HepG2 (cell line): ENCODE data around the gene EEIG1. TPM values are rescaled to one million over a fixed set of nuclear protein-coding genes. Genes with fewer than 3 reads are reported as not detected.

Source experiments
- ATAC-seq: fragments of 200-7000 bp; cut with Tn5 transposase; 3 replicates; pipeline ENCODE4 v1.9.1; 2020; ENCODE audit warnings: mild to moderate bottlenecking, moderate library complexity
- BruUV-seq: library from RNA; stranded (reverse); fragments of 400-500 nt; replicated peaks from 2 replicates; lab custom pipeline; 2021; lab: Mats Ljungman, UMichigan
- CTCF ChIA-PET: fragments of 300-600 bp; formaldehyde crosslinking; extraction: SDS; loops from one replicate; lab custom pipeline; 2021; ENCODE audit warnings: low total read pairs, inconsistent platforms, low intra/inter-chr PET ratio; lab: Yijun Ruan, JAX
- POLR2A ChIA-PET: fragments of 350-600 bp; sonication (Branson Sonifier 250); formaldehyde crosslinking; loops from one replicate; lab custom pipeline; 2020; ENCODE audit warnings: antibody characterized with exemption, inconsistent platforms; lab: Yijun Ruan, JAX
- DNase-seq: peaks from one replicate; pipeline ENCODE4 v3.0.0-alpha.2; 2015; ENCODE audit warnings: low spot score
- FAIRE-seq: peaks from 3 replicates; lab custom pipeline; 2011; peaks lifted over from hg19 to GRCh38; lab: Jason Lieb, UNC
- H2AFZ ChIP-seq: one replicate; pipeline ENCODE4 v1.6.1; 2011; ENCODE audit warnings: low read length, inconsistent platforms
- H3K27ac ChIP-seq: fragments of 300-600 bp; 3 replicates; pipeline ENCODE4 v1.8.0; 2011; ENCODE audit warnings: mixed run types, mild to moderate bottlenecking, mixed read lengths, low read length, inconsistent platforms; ENCODE audit not compliant: insufficient read depth; ENCODE audit errors: extremely low read length
- H3K27me3 ChIP-seq, 2 experiments: fragments of 200-600 bp in 1 of 2; 2 replicates in 1 of 2; 3 replicates in 1 of 2; pipeline versions ENCODE4 v1.6.0 to v1.8.0; 2011; ENCODE audit warnings: low read length in 2 of 2, mild to moderate bottlenecking in 2 of 2, moderate library complexity in 2 of 2, inconsistent platforms in 1 of 2; ENCODE audit not compliant: insufficient read depth in 2 of 2, control insufficient read depth in 1 of 2
- H3K36me3 ChIP-seq, 2 experiments: fragments of 200-600 bp in 1 of 2; replicated peaks in 1 of 2; 2 replicates in 1 of 2; 3 replicates in 1 of 2; pipeline versions ENCODE4 v1.5.1 to v1.8.0; 2011; ENCODE audit warnings: low read length in 2 of 2, inconsistent platforms in 1 of 2; ENCODE audit not compliant: insufficient read depth in 2 of 2, control insufficient read depth in 1 of 2
- H3K4me1 ChIP-seq: 2 replicates; pipeline ENCODE4 v1.5.1; 2012; ENCODE audit warnings: low read length, inconsistent platforms; ENCODE audit not compliant: insufficient read depth
- H3K4me2 ChIP-seq: 2 replicates; pipeline ENCODE4 v1.6.0; 2011; ENCODE audit warnings: low read depth, low read length, inconsistent platforms
- H3K4me3 ChIP-seq, 3 experiments: fragments of 200-600 bp in 1 of 3; sonication (generic), shearing (Covaris generic) in 1 of 3; replicated peaks in 1 of 3; 2 replicates each; pipeline ENCODE4 v1.5.1; 2011 to 2016; ENCODE audit warnings: low read length in 3 of 3, inconsistent platforms in 2 of 3, low read depth in 2 of 3, mild to moderate bottlenecking in 2 of 3, control low read depth in 1 of 3, mixed read lengths in 1 of 3; ENCODE audit not compliant: insufficient read depth in 1 of 3
- H3K79me2 ChIP-seq: one replicate; pipeline ENCODE4 v1.6.1; 2011; ENCODE audit warnings: low read length, inconsistent platforms; ENCODE audit not compliant: insufficient read depth
- H3K9ac ChIP-seq: 2 replicates; pipeline ENCODE4 v1.6.0; 2011; ENCODE audit warnings: mild to moderate bottlenecking, low read depth, low read length, inconsistent platforms; ENCODE audit not compliant: insufficient read depth
- H3K9me3 ChIP-seq: 2 replicates; pipeline ENCODE4 v1.5.1; 2012; ENCODE audit warnings: mild to moderate bottlenecking, low read length
- H4K20me1 ChIP-seq: 2 replicates; pipeline ENCODE4 v1.6.0; 2011; ENCODE audit warnings: inconsistent platforms, mild to moderate bottlenecking, low read length, moderate library complexity; ENCODE audit not compliant: insufficient read depth
- EP300 ChIP-seq, 3 experiments: sonication (generic) in 1 of 3; formaldehyde crosslinking in 1 of 3; IDR thresholded peaks; 2 replicates each; pipeline versions ENCODE4 v1.5.1 to v1.6.1; 2011 to 2020; ENCODE audit warnings: low read depth in 2 of 3, low read length in 2 of 3, borderline replicate concordance in 1 of 3, improper control_type of control experiment in 1 of 3, mild to moderate bottlenecking in 1 of 3, missing genetic modification reagents in 1 of 3, moderate library complexity in 1 of 3
- GATAD1 ChIP-seq: IDR thresholded peaks from 2 replicates; pipeline ENCODE4 v1.6.1; 2016; ENCODE audit warnings: missing genetic modification reagents, missing compliant biosample characterization
- GLI4 ChIP-seq: sonication (generic); formaldehyde crosslinking; IDR thresholded peaks from 2 replicates; pipeline ENCODE4 v1.5.1; 2020; ENCODE audit warnings: missing genetic modification reagents, mild to moderate bottlenecking, moderate library complexity, borderline replicate concordance
- HNRNPUL1 ChIP-seq: fragments of 200-400 bp; formaldehyde crosslinking; IDR thresholded peaks from 2 replicates; pipeline ENCODE4 v1.6.1; 2017; ENCODE audit warnings: low read depth, mild to moderate bottlenecking, low read length, moderate library complexity
- HOXA9 ChIP-seq: sonication (generic); formaldehyde crosslinking; IDR thresholded peaks from 2 replicates; pipeline ENCODE4 v1.8.1; 2022; ENCODE audit warnings: missing genetic modification reagents, mild to moderate bottlenecking, moderate library complexity, borderline replicate concordance
- MZF1 ChIP-seq: sonication (generic); formaldehyde crosslinking; IDR thresholded peaks from 2 replicates; pipeline ENCODE4 v1.8.1; 2023; ENCODE audit warnings: mild to moderate bottlenecking, missing genetic modification reagents, borderline replicate concordance
- TARDBP ChIP-seq: sonication (generic); formaldehyde crosslinking; IDR thresholded peaks from 2 replicates; pipeline ENCODE4 v1.8.0; 2022; ENCODE audit warnings: mild to moderate bottlenecking, missing genetic modification reagents
- TOE1 ChIP-seq: sonication (generic); formaldehyde crosslinking; IDR thresholded peaks from 2 replicates; pipeline ENCODE4 v1.4.0; 2020; ENCODE audit warnings: mild to moderate bottlenecking, missing genetic modification reagents
- ZNF253 ChIP-seq: sonication (generic); formaldehyde crosslinking; IDR thresholded peaks from 2 replicates; pipeline ENCODE4 v1.8.0; 2022; ENCODE audit warnings: mild to moderate bottlenecking, missing genetic modification reagents, borderline replicate concordance
- ZNF841 ChIP-seq: sonication (generic); formaldehyde crosslinking; IDR thresholded peaks from 2 replicates; pipeline ENCODE4 v1.8.1; 2023; ENCODE audit warnings: missing genetic modification reagents, borderline replicate concordance
- WGBS: methylation state at CpG from one replicate; pipeline ENCODE4 v1.1.6; 2017; ENCODE audit warnings: low lambda C conversion rate; 5-methylcytosine and 5-hydroxymethylcytosine counted together
- in situ Hi-C: cut with HindIII; loops from 2 replicates; pipeline ENCODE4 v1.10.0; 2017; ENCODE audit warnings: low pct_unique_long_range_greater_than_20kb; ENCODE audit not compliant: extremely low pct_ligation_motif_present
- intact Hi-C: fragments of 100-400 bp; cut with micrococcal nuclease; formaldehyde crosslinking; loops from one replicate; pipeline ENCODE4 v1.10.0; 2022; ENCODE audit not compliant: unreplicated experiment
- polyA plus RNA-seq, 8 experiments: library from polyadenylated mRNA; depleted of rRNA in 3 of 8; stranded (reverse) in 7 of 8; unstranded in 1 of 8; fragments of >200 nt; fragmentation: Illumina TruSeq in 4 of 8; extraction: Trizol in 4 of 8; gene quantifications; 2 replicates each; pipeline versions ENCODE4 v1.2.1 to v1.2.3, GENCODE V29; 2011 to 2016; ENCODE audit warnings: low read depth in 4 of 8, missing spikeins in 1 of 8, mixed read lengths in 1 of 8; ENCODE audit not compliant: insufficient read depth in 1 of 8
- total RNA-seq, 5 experiments: library from RNA; depleted of rRNA; stranded (reverse); fragments of >200 nt; fragmentation: Illumina TruSeq; extraction: Trizol; gene quantifications; 2 replicates each; pipeline ENCODE4 v1.2.3, GENCODE V29; 2016; ENCODE audit warnings: low read depth in 1 of 5
- TF ChIP-seq, protein P1 (sequence below): sonication (generic); formaldehyde crosslinking; IDR thresholded peaks from 2 replicates; pipeline ENCODE4 v1.4.0; 2020; ENCODE audit warnings: missing genetic modification reagents
- TF ChIP-seq, protein P2 (sequence below): sonication (generic); formaldehyde crosslinking; IDR thresholded peaks from 2 replicates; pipeline ENCODE4 v1.4.0; 2020; ENCODE audit warnings: missing genetic modification reagents
- TF ChIP-seq, protein P3 (sequence below): sonication (generic); formaldehyde crosslinking; IDR thresholded peaks from 2 replicates; pipeline ENCODE4 v1.5.0; 2020; ENCODE audit warnings: mild to moderate bottlenecking, low read depth, missing genetic modification reagents, borderline replicate concordance

The EEIG1 gene
- total and polyA plus RNA-seq, 2 of the 13 experiments (the other 11 are each of a cell fraction or from before 2014, with no cell fraction given): 16.6 to 25.2 TPM

DNA sequence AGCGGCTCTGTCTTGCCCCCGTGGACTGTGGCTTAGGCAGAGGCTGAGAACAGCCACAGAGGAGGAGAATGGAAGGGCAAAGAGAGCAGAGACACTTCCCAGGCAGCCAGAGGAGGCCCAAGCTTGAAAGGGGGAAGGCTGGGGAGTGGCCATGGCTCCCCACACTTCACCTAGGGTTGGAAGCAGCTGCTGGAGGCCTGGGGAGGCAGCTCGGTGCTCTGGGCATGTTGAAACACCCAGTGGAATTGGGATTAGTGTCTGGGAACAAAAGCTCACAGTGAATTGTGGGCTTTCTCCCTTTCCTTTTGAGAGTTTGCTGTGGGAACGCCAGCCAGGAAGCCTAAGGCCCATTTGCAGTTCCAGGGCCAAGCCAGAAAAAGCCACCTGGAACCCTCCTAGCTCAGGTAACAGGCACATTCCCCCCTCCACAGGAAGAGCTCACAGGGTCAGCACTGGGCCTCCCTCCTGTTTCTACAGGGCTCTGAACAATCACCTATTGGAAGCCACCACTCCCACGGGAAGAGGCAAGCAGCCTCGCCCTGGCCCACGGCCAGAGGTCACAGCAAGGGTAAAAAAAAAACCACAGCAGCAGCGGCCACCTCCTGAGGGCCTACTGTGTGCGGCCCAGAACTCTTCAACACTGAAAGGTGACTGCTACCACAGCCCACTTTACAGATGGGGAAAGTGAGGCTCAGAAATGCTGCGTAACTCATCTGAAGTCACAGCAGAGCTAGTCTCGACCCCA is 20.2 kb downstream of the EEIG1 start (continued):
- TF ChIP-seq ZNF253: no peak

DNA sequence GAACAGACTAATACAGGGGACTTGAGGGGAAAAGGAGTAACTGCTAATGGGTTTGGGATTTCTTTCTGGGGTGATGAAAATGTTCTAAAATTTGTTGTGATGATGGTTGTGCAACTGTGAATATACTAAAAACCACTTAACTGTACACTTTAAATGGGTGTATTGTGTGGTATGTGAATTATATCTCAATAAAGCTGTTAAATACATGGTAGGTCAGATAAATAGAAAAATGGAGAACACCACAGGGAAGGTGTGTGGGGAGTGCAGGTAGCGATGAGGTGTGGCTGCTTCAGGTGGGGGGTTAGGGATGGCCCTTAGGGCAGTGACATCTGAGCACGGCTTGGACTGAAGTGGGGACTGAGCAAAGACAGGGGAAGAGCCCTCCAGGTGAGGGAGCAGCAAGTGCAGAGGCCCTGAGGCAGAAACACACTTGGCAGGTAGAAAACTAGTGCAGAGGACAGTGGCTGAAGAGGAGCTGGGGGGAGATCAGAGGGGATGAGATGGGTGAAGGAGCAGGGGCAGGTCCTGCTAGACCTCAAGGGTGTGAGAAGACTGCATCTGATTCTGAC is 20.9 kb downstream of the EEIG1 start:
- in situ Hi-C loops (no loop called here), intact Hi-C loops (no loop called here)
- Histone ChIP-seq H3K36me3 (peaks cover 0 to 9% of the 10 kb centered on the region in 2 experiments; a peak in 3 of 5 replicates), H3K4me2 (no peak overlapping the region), H3K4me3 (no peak overlapping the region), H4K20me1 (0 out of 2 replicates have a peak, but pooled peaks cover 3% of the 10 kb centered on the region), H3K9ac (0 out of 2 replicates have a peak overlapping the region, but pooled peaks have one; percentile 41), H3K27me3 (no peaks in the 10 kb centered on the region), H3K4me1 (peaks cover 50% of the 10 kb centered on the region), H3K9me3 (no peaks in the 10 kb centered on the region), H3K27ac (peak overlapping the region; percentile 33), H3K79me2 (peaks cover 85% of the 10 kb centered on the region), H2AFZ (no peak overlapping the region)
- no peak for DNase-seq
- no peak for FAIRE-seq
- ATAC-seq: no peak
- no TSS peak for BruUV-seq
- 91% methylated on average over 2 of the region's 2 CpGs for WGBS
- POLR2A ChIA-PET: interaction anchor here (0.9 to 1.4 kb wide), 2 partner anchors 8 to 9 kb away, joined by 3 to 5 read pairs; no protein-coding TSS in a partner anchor
- CTCF ChIA-PET: no interaction called here
- TF ChIP-seq HNRNPUL1 (no peak), TOE1 (CRISPR knock-in tag) (no peak), MZF1 (no peak), TARDBP (CRISPR knock-in tag) (no peak), GATAD1 (CRISPR knock-in tag) (no peak), EP300 (IDR thresholded peaks at IDR 0.05; ENCODE audit: low read depth in 2 of 2, low read length in 2 of 2) (no peak), EP300 (CRISPR knock-in tag; IDR thresholded peaks at IDR 0.05; ENCODE audit: borderline replicate concordance) (no peak), HOXA9 (CRISPR knock-in tag) (no peak), GLI4 (CRISPR knock-in tag) (no peak), ZNF841 (no peak)
- TF ChIP-seq, protein P1, sequence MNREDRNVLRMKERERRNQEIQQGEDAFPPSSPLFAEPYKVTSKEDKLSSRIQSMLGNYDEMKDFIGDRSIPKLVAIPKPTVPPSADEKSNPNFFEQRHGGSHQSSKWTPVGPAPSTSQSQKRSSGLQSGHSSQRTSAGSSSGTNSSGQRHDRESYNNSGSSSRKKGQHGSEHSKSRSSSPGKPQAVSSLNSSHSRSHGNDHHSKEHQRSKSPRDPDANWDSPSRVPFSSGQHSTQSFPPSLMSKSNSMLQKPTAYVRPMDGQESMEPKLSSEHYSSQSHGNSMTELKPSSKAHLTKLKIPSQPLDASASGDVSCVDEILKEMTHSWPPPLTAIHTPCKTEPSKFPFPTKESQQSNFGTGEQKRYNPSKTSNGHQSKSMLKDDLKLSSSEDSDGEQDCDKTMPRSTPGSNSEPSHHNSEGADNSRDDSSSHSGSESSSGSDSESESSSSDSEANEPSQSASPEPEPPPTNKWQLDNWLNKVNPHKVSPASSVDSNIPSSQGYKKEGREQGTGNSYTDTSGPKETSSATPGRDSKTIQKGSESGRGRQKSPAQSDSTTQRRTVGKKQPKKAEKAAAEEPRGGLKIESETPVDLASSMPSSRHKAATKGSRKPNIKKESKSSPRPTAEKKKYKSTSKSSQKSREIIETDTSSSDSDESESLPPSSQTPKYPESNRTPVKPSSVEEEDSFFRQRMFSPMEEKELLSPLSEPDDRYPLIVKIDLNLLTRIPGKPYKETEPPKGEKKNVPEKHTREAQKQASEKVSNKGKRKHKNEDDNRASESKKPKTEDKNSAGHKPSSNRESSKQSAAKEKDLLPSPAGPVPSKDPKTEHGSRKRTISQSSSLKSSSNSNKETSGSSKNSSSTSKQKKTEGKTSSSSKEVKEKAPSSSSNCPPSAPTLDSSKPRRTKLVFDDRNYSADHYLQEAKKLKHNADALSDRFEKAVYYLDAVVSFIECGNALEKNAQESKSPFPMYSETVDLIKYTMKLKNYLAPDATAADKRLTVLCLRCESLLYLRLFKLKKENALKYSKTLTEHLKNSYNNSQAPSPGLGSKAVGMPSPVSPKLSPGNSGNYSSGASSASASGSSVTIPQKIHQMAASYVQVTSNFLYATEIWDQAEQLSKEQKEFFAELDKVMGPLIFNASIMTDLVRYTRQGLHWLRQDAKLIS (CRISPR knock-in tag): no peak
- TF ChIP-seq, protein P2, sequence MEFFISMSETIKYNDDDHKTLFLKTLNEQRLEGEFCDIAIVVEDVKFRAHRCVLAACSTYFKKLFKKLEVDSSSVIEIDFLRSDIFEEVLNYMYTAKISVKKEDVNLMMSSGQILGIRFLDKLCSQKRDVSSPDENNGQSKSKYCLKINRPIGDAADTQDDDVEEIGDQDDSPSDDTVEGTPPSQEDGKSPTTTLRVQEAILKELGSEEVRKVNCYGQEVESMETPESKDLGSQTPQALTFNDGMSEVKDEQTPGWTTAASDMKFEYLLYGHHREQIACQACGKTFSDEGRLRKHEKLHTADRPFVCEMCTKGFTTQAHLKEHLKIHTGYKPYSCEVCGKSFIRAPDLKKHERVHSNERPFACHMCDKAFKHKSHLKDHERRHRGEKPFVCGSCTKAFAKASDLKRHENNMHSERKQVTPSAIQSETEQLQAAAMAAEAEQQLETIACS (CRISPR knock-in tag): no peak
- TF ChIP-seq, protein P3, sequence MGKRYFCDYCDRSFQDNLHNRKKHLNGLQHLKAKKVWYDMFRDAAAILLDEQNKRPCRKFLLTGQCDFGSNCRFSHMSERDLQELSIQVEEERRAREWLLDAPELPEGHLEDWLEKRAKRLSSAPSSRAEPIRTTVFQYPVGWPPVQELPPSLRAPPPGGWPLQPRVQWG (CRISPR knock-in tag): no peak
